HCT116 (cell line): ENCODE results near the gene SETD1A. TPM values are rescaled to one million over a fixed set of nuclear protein-coding genes. Genes with fewer than 3 reads are reported as not detected.

Source experiments
- ATAC-seq: fragments of 200-7000 bp; cut with Tn5 transposase; 2 replicates; pipeline ENCODE4 v1.9.1; 2020; ENCODE audit warnings: mild to moderate bottlenecking, moderate library complexity
- BruUV-seq: library from RNA; stranded (reverse); fragments of 400-500 nt; replicated peaks from 2 replicates; lab custom pipeline; 2021; lab: Mats Ljungman, UMichigan
- CTCF ChIA-PET: fragments of 300-600 bp; sonication (Branson Sonifier 250); formaldehyde crosslinking; loops from one replicate; lab custom pipeline; 2021; ENCODE audit warnings: antibody characterized with exemption; lab: Charles Lee
- POLR2A ChIA-PET: fragments of 300-600, 350-600 bp; sonication (Branson Sonifier 250); formaldehyde crosslinking; loops from one replicate; lab custom pipeline; 2021; ENCODE audit warnings: antibody characterized with exemption; lab: Charles Lee
- RAD21 ChIA-PET, 2 experiments: fragments of 300-600 bp; sonication (Branson Sonifier 250); formaldehyde crosslinking; loops; one replicate each; lab custom pipeline; 2023; ENCODE audit warnings: low total read pairs in 2 of 2; ENCODE audit not compliant: uncharacterized antibody in 2 of 2, unreplicated experiment in 2 of 2, low non-redundant PET in 1 of 2; lab: Charles Lee
- DNase-seq: peaks from one replicate; pipeline ENCODE4 v3.0.0-alpha.2; 2010; ENCODE audit warnings: low read depth, low spot score
- H2AFZ ChIP-seq: fragments of 200-600 bp; shearing (Covaris generic), sonication (generic); 2 replicates; pipeline ENCODE4 v1.6.1; 2017; ENCODE audit warnings: low read depth, mixed run types, mixed read lengths, antibody characterized with exemption, low read length; ENCODE audit not compliant: poor library complexity, severe bottlenecking
- H3K27ac ChIP-seq: 2 replicates; pipeline ENCODE4 v1.5.1; 2012; ENCODE audit warnings: low read depth, low read length
- H3K27me3 ChIP-seq: fragments of 200-600 bp; sonication (generic); 2 replicates; pipeline ENCODE4 v1.6.1; 2016; ENCODE audit warnings: mixed run types, low read length, mixed read lengths; ENCODE audit not compliant: insufficient read depth
- H3K36me3 ChIP-seq, 2 experiments: fragments of 200-500 bp in 1 of 2; fragments of 200-600 bp in 1 of 2; sonication (Bioruptor generic) in 1 of 2; sonication (generic) in 1 of 2; 2 replicates each; pipeline versions ENCODE4 v1.5.1 to v1.6.1; 2014 to 2016; ENCODE audit warnings: low read length in 2 of 2, inconsistent platforms in 1 of 2, mixed read lengths in 1 of 2, mixed run types in 1 of 2; ENCODE audit not compliant: insufficient read depth in 2 of 2, control insufficient read depth in 1 of 2
- H3K4me1 ChIP-seq, 2 experiments: fragments of 200-600 bp in 1 of 2; sonication (generic) in 1 of 2; 2 replicates each; pipeline versions ENCODE4 v1.5.1 to v1.6.1; 2012 to 2017; ENCODE audit warnings: low read length in 2 of 2, inconsistent platforms in 1 of 2, mild to moderate bottlenecking in 1 of 2, mixed read lengths in 1 of 2, mixed run types in 1 of 2, moderate library complexity in 1 of 2; ENCODE audit not compliant: insufficient read depth in 2 of 2, control insufficient read depth in 1 of 2
- H3K4me2 ChIP-seq: fragments of 200-600 bp; sonication (generic); 2 replicates; pipeline ENCODE4 v1.6.1; 2017; ENCODE audit warnings: mixed run types, low read length, mixed read lengths
- H3K4me3 ChIP-seq, 2 experiments: fragments of 200-600 bp in 1 of 2; sonication (generic) in 1 of 2; replicated peaks in 1 of 2; 2 replicates each; pipeline ENCODE4 v1.5.1; 2011 to 2016; ENCODE audit warnings: low read length in 2 of 2, control low read depth in 1 of 2, low read depth in 1 of 2, mild to moderate bottlenecking in 1 of 2, mixed read lengths in 1 of 2, mixed run types in 1 of 2
- H3K79me2 ChIP-seq: fragments of 200-600 bp; sonication (generic); 2 replicates; pipeline ENCODE4 v1.6.1; 2017; ENCODE audit warnings: mild to moderate bottlenecking, mixed run types, low read length, moderate library complexity, mixed read lengths; ENCODE audit not compliant: insufficient read depth
- H3K9ac ChIP-seq: fragments of 200-600 bp; sonication (generic); 2 replicates; pipeline ENCODE4 v1.6.1; 2016; ENCODE audit warnings: low read length, mixed read lengths
- H3K9me2 ChIP-seq: fragments of 200-600 bp; sonication (generic), shearing (Covaris generic); 2 replicates; pipeline ENCODE4 v1.6.1; 2017; ENCODE audit warnings: mixed run types, mild to moderate bottlenecking, moderate library complexity; ENCODE audit not compliant: insufficient read depth
- H3K9me3 ChIP-seq, 2 experiments: fragments of 200-500 bp in 1 of 2; fragments of 200-600 bp in 1 of 2; sonication (Bioruptor generic) in 1 of 2; sonication (generic) in 1 of 2; 2 replicates each; pipeline ENCODE4 v1.6.1; 2014 to 2017; ENCODE audit warnings: low read length in 2 of 2, mixed read lengths in 2 of 2, inconsistent platforms in 1 of 2, low read depth in 1 of 2, mild to moderate bottlenecking in 1 of 2, mixed run types in 1 of 2, moderate library complexity in 1 of 2; ENCODE audit not compliant: control insufficient read depth in 1 of 2, insufficient read depth in 1 of 2
- H4K20me1 ChIP-seq: fragments of 200-600 bp; sonication (generic), shearing (Covaris generic); 2 replicates; pipeline ENCODE4 v1.6.1; 2017; ENCODE audit warnings: mixed run types, mild to moderate bottlenecking, moderate library complexity; ENCODE audit not compliant: insufficient read depth
- ATF3 ChIP-seq: IDR thresholded peaks from 2 replicates; pipeline ENCODE4 v1.6.1; 2012
- CBX3 ChIP-seq: IDR thresholded peaks from 2 replicates; pipeline ENCODE4 v1.6.1; 2012; ENCODE audit warnings: low read depth
- CEBPB ChIP-seq: IDR thresholded peaks from 2 replicates; pipeline ENCODE4 v1.6.1; 2012; ENCODE audit warnings: low read depth
- CTCF ChIP-seq, 3 experiments: fragments of 200-600 bp in 1 of 3; sonication (generic) in 1 of 3; IDR thresholded peaks in 2 of 3; conservative IDR thresholded peaks in 1 of 3; 2 replicates each; pipeline ENCODE4 v1.5.1; 2012 to 2017; ENCODE audit warnings: low read depth in 2 of 3, low read length in 2 of 3, antibody characterized with exemption in 1 of 3, borderline replicate concordance in 1 of 3, control low read depth in 1 of 3, mild to moderate bottlenecking in 1 of 3, mixed read lengths in 1 of 3, mixed run types in 1 of 3, moderate library complexity in 1 of 3; ENCODE audit not compliant: insufficient read depth in 1 of 3
- ELF1 ChIP-seq: IDR thresholded peaks from 2 replicates; pipeline ENCODE4 v1.6.1; 2012; ENCODE audit warnings: low read depth, borderline replicate concordance
- EZH2 ChIP-seq: fragments of 200-600 bp; sonication (generic); IDR thresholded peaks from 2 replicates; pipeline ENCODE4 v1.6.1; 2017; ENCODE audit warnings: antibody characterized with exemption, mixed run types
- EZH2phosphoT487 ChIP-seq: fragments of 200-600 bp; IDR thresholded peaks from 2 replicates; pipeline ENCODE4 v1.6.1; 2018; ENCODE audit warnings: antibody characterized with exemption, borderline replicate concordance
- JUND ChIP-seq: IDR thresholded peaks from 2 replicates; pipeline ENCODE4 v1.6.1; 2012
- POLR2AphosphoS5 ChIP-seq: IDR thresholded peaks from 2 replicates; pipeline ENCODE4 v1.6.1; 2011; ENCODE audit warnings: mild to moderate bottlenecking, low read depth, low read length, moderate library complexity
- SIN3A ChIP-seq: IDR thresholded peaks from 2 replicates; pipeline ENCODE4 v1.6.1; 2012; ENCODE audit warnings: low read depth
- SRF ChIP-seq: IDR thresholded peaks from 2 replicates; pipeline ENCODE4 v1.6.1; 2012; ENCODE audit warnings: low read depth
- TCF7L2 ChIP-seq: IDR thresholded peaks from 2 replicates; pipeline ENCODE4 v1.7.0; 2011; ENCODE audit warnings: borderline replicate concordance, inconsistent platforms; ENCODE audit not compliant: insufficient read depth, insufficient read length; ENCODE audit errors: extremely low read depth
- ZBTB33 ChIP-seq: IDR thresholded peaks from 2 replicates; pipeline ENCODE4 v1.6.1; 2011; ENCODE audit warnings: mild to moderate bottlenecking, low read length, moderate library complexity; ENCODE audit not compliant: insufficient replicate concordance; ENCODE audit errors: extremely low read depth
- ZNF274 ChIP-seq: fragments of 200-500 bp; sonication (Bioruptor generic); IDR thresholded peaks from 2 replicates; pipeline ENCODE4 v1.6.1; 2014; ENCODE audit warnings: mild to moderate bottlenecking, low read depth, low read length, inconsistent platforms
- intact Hi-C: fragments of 100-400 bp; cut with micrococcal nuclease; formaldehyde crosslinking; loops from 2 replicates; pipeline ENCODE4 v1.10.0; 2022
- total RNA-seq: library from RNA; stranded (reverse); gene quantifications from one replicate; pipeline ENCODE4 v1.2.1, GENCODE V29; 2021; ENCODE audit not compliant: unreplicated experiment

Gene SETD1A
- total RNA-seq, 1 experiment from 2014 or later = 26.9 TPM

GRCh38 chr16:31009894-31010584 lies 52.5 kb downstream of the SETD1A start:
- ChIA-PET RAD21 (interaction anchor here in 1 of 2 experiments (0.7 kb wide), 1 partner anchor 132 kb away, joined by 3 read pairs; no protein-coding TSS in a partner anchor), POLR2A (no interaction called here), CTCF (no interaction called here)
- intact Hi-C loops = no loop called here
- H4K20me1 ChIP-seq = no peaks in the 10 kb centered on the region
- TF ChIP-seq ZBTB33 = no peak
- TF ChIP-seq JUND = no peak
- no peak for TF ChIP-seq SIN3A
- no peak for TF ChIP-seq EZH2
- TF ChIP-seq ZNF274 = no peak
- no peak for TF ChIP-seq TCF7L2
- TF ChIP-seq CTCF (IDR thresholded peaks at IDR 0.05 in 2 of 3, conservative IDR thresholded peaks at IDR 0.05 in 1 of 3; ENCODE audit: borderline replicate concordance in 1 of 3, insufficient read depth in 1 of 3, low read depth in 2 of 3, low read length in 2 of 3) = no peak
- no peak for TF ChIP-seq ATF3
- no peak for TF ChIP-seq ELF1
- no peak for TF ChIP-seq SRF
- TF ChIP-seq POLR2AphosphoS5 = no peak
- TF ChIP-seq EZH2phosphoT487 = no peak
- no peak for TF ChIP-seq CEBPB
- TF ChIP-seq CBX3 = no peak
- no peak overlapping the region for H3K4me2 ChIP-seq
- H3K9me2 ChIP-seq = no peaks in the 10 kb centered on the region
- no peak overlapping the region for H3K27ac ChIP-seq
- no peak for ATAC-seq
- H3K9ac ChIP-seq = no peak overlapping the region
- DNase-seq = no peak
- no peak overlapping the region for H2AFZ ChIP-seq
- H3K4me3 ChIP-seq = no peak overlapping the region
- H3K27me3 ChIP-seq = peaks cover 7% of the 10 kb centered on the region; the same call in 1 of the 2 replicates
- no TSS peak for BruUV-seq
- H3K4me1 ChIP-seq = peaks cover 0 to 8% of the 10 kb centered on the region in 2 experiments; a peak in 2 of 4 replicates
- no peaks in the 10 kb centered on the region for H3K36me3 ChIP-seq
- H3K9me3 ChIP-seq = no peaks in the 10 kb centered on the region
- no peaks in the 10 kb centered on the region for H3K79me2 ChIP-seq
